GM18517 (cell line): ENCODE data around the gene CRABP2.

Source experiments
- ATAC-seq: cut with Tn5 transposase; IDR thresholded peaks from one replicate; pipeline ENCODE4 v1.9.1; 2021; ENCODE audit warnings: mild to moderate bottlenecking, moderate library complexity; ENCODE audit not compliant: unreplicated experiment

The CRABP2 gene

DNA sequence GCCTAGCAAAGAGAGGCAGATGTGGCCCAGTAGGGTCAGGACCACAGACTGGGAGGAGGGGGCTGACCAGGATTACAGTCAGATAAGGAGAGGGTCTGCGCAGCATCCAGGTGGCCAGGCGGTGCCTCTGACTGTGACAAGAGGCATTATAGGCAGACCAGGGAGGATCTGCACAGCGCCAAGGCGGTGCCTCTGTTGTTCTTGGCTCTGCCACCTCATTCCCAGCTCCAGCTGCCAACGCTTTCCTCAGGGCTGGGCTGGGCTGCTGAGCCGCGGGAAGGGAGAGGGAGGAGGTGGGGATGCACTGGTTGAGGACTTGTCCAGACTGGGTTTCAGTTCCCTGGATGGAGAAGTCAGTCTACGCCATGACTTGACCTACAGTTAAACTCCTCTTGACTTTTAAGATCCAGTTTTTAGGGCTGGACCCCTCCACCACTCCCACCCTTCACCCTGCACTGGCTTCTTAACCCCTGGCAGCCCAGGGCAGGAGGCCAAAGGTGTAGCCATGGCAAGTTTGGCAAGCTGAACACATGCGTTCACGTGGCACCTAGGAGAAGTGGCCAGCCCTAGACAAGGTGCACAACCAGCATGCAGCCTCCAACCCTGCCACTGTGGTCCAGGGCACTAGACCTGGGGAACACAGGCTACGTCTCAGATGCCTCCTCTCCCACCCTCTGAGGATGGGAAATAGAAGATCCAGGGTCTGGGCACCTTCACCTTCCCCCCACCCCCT, 4.5 kb upstream of the CRABP2 start:
- no peak for ATAC-seq

DNA sequence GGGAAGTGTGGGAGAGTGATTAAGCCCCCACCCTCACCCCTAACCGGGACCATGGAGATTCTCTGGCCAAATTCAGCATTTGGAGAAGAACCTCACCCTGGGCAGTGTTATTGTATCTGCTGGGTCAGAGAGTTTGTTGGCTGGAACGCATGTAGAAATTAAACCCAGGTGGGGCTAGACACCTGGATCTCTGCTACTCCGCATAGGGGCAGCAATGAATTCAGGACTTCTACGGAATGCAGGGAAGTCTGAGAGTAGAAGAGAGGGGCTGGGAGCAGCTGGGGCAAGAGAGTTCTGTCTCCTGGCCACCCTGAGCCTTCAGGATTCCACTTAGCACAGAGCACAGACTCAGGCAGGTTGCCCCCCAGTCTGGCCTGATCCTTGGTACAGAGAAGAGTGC, 3.6 kb upstream of the CRABP2 start:
- ATAC-seq: no peak

DNA sequence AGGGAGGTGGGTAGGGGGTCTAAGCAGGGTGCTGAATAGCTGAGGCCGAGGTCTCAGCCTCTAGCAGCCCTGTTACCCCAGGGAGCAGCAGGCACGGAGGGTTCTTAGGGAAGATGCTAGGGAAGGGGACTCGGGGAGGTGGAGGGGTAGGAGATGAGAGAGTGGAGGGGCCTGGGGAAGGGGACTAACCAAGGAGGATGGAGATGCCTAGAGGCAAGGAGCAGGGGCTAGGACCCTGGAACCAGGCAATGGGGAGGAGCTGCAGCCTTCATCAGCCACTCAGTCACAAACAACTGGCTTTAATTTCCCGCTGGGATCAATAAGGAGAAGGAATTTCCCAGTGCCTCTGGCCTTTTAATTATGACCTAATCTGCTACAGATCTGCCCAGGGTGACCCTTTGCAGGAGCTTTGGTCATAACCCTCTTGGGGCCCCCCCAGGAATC, 2.9 kb upstream of the CRABP2 start:
- no peak for ATAC-seq

DNA sequence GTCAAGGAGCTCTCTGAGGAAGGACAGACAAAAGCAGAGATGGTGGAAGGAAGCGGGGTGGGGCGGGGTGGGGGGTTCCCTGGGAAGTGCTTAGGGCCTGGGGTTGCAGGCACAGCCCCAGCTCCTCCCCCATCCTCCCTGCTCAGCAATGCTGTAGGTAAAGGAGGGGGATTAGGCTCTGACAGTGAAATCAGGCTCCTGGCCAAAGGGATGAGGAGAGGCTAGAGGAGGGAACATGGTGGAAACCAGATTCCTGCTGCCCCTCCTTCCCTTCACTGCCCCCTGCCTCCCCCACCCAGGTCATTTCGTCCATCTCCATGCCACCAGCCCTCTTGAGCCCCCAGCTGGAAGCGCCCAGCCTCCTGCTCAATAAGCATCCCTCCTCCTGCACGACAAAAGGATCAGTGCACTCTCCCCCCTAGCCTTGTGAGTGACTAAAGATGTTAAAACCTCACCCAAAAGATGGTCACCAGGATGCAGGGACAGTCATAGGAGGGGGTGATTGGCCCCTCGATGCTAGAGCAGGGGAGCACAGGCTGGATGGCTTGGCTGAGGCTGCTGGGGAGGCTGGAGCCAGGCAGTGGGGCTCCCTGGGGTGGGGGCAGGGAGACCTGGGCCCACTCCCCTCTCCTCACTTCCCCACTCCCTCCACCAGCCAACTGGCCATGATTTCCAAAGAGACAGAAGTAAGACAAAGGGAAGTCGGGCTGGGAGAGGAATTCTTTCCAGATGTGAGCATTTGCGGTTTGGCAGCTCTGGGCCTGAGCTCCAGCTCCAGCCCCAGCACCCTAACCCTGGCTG, 2.2 kb upstream of the CRABP2 start:
- no peak for ATAC-seq

DNA sequence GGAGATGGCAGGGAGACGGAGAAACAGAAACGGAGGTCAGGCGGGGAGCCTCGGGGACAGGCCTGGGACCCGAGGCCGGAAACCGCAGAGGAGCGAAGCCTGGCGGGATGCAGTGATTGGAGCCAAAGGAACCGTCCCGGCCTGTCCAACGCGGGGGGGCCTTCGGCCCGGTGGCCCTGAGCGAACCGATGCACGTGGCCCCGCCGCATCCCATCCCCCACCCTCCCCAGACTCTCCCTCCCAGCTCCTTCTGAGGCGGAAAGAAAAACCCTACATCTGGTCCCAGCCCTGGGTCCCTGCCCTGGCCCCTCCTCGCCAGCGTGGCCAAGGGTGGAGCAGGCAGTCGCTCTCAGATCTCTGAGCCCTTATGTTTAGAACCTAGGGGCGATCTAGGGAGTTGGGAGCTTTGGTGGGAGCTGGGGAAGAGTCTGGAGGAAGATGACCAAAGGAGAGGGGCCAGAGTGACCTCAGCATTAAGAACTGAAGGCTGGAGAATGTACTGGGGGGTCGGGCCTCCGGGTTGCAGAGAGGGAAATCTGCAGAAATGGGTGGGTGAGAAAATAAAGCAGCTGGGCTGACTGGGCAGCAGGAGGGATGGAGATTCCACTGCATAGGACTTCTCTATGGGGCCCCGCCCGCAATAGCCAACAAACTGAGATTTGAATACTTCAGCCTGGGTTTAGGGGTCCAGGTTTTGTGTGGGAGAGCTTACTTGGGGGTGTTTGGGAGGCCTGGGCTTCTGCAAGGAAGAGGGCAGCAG, 1.5 kb upstream of the CRABP2 start:
- no peak for ATAC-seq

DNA sequence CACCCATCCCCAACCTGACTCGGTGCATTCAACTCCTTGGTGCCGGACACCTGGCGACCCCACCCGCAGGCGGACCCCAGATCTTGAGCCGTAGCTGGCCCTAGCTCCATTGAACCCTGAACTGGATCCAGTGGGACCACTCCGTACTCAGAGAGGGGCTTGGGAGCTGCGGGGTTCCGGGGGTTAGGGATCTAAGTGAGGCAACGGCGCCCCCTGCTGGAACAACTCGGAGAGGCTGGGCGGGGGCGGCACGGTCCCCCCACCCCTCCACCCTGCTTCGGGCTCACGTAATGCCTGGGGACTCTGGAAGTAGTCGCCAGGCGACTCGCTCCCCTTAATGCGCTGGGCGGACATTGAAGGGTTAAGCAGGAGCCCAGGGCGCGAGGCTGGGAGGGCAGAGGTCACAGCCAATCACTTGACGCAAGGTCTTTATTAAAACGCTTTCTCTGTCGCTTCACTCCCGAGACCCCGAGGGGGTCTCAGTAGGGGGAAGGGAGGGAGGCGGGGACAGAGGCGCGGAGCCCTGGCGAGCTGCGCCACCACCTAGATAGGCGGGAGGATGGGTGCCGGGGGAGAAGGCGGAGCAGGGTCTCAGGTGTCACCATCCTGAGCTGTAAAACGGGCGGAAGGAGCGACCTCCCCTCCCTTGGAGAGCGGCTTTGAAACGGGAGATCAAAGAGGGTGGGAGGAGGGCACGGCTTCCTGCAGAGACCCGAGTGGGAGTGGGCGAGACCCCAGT, 704 bp upstream of the CRABP2 start:
- no peak for ATAC-seq

DNA sequence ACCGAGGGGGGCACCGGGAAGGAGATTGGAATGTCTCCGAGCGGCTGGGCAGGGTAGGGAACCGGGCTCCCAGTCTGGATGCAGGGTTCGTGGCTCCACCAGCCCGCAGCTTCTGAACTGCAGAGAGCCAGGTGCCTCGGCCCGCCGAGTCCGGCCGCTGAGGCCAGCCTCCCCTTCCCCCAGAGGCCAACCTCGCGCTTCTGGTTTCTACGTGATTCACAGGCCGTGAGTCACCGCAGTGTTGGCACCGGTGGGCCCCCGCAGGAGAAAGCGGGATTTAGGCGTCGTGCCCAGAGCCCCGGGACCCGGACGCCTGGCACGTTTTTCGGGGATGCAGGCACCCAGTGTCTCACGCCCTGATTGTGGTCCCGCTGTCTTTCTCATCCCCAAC, 458 bp downstream of the CRABP2 start:
- no peak for ATAC-seq

DNA sequence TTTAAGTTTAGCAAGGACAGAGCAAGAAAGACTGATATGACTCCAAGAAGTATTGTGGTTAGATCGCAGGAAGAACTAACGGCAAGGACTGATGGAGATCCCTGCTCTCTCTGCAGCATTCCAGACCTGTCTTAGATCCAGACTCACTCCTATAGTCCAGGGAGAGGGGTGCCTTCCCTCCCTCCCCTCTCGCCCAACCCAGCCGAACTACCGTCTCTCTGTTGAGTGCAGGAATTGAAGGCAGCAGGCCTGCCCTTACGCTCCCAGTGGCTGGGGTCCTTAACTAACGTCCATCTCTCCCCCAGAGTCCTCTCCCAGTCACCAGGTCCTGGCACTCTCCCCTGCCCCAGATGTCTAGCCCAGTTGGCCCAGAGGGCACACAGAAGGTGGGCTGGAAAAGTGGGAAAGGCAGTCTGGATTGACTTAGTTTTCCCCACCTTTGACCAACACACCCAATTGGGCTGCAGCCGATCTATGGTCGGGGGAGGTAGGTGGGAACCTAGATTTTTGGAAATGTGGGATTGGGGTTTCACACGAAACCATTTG, 1.1 kb downstream of the CRABP2 start:
- no peak for ATAC-seq

DNA sequence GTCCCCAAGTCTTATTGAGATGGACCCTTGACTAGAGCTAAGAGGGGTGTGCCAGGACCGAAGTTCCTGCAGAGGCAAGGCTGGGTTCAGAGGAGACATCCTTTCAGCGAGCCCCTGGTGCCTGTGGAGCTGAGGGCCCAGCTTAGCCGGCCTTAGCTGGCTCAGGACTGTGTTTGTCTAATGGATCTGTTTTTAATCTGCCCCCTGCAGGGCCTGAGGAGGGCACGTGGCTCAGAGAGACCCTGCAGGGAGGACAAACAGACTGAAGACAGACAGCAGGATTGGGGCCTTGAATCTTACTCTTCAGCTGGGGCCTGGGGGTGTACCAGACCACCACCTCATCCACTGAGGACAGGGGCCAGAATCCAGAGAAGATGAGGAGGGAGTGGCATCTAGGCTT, 1.6 kb downstream of the CRABP2 start:
- no peak for ATAC-seq

DNA sequence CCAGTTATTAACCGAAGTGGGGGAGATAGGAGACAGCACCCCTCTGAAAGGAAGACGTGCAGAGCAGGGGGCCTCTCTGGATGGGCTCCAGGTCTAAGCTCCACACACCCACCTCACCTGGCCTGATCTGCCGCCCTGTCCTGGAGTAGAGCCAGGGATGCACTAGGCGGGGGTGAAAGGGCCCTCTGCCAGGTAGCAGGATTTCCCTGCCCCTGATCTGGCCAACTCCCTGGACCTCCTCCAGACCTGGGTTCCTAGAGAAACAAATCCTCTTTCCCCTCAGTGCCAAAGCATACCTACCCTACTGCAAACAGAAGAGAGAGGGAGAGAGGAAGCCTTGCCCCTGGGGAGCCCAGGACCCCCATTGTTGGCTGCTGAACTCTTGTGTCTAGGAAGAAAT, 2.0 kb downstream of the CRABP2 start:
- ATAC-seq: no peak

DNA sequence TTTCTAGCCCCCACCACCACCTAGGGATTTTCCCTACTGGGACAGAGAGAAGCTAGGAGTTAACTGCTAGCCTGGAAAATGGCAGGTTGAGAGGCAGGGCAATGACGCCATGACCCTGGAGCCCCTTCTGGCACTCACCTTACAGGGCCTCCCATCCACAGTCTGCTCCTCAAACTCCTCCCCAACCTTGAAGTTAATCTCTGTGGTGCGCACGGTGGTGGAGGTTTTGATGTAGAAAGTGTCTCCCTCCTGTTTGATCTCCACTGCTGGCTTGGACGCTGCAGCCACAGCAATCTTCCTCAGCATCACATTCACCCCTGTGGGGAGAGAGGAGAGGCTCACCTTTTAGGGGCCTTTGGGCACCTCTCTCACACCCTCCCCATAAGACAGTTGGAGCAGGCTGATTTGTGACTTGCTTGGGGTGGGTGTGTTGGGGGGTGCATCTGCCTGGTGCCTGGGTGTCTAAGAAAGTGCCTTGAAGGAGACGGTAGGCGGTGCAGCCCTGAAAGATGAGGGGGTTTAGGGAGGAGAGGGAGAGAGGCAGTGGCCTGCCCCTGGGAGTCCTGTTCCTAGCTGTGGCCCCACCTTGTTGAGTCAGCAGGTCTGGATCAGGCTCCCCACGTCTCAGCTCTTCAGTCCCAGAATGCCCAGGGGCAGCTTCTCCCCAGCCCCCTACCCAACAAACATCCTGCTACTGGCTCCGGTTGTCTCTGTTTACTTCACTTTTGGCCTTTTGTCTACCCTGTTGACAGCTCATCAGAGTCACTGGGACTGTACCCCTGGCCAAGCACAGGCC, 4.4 kb downstream of the CRABP2 start:
- ATAC-seq: no peak

DNA sequence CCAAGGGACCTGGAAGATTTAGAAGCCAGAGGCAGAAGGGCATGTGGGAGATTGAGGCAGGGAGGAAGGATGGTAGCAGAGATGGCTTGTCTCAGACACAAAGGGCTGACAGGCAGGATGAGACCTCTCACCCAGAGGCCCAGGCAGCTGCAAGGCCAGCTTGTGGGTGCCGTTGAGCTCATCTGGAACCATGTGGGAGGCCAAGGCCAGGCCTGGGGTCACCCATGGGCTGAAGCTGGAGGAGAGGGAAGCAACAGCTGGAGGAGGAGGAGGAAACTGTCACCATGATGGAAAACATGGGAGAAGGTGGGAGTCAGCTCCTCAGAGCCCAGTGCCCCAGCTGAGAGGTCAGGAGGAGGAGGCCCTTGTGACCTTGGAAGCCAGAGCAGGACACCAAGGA, 6.4 kb downstream of the CRABP2 start:
- ATAC-seq: no peak

DNA sequence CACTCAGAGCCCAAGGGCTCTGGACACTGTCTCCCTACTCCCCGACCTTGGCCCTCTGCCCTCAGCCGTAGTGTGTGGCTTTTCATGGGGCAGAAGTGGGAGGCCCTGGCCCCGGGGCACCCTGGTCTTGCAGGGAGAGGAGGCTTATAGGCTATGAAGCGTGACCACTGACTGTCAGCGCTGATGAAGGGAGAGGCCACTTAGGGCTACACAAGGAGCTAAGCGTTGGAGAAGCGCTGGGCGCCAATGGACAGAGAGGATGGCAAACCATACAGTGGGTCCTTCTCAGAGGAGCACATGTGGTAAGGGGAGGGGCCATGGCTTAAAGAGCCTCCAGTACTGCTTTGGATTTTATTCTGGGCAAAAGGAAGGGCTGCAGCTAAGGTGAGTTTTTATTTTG, 7.9 kb downstream of the CRABP2 start:
- ATAC-seq: no peak

DNA sequence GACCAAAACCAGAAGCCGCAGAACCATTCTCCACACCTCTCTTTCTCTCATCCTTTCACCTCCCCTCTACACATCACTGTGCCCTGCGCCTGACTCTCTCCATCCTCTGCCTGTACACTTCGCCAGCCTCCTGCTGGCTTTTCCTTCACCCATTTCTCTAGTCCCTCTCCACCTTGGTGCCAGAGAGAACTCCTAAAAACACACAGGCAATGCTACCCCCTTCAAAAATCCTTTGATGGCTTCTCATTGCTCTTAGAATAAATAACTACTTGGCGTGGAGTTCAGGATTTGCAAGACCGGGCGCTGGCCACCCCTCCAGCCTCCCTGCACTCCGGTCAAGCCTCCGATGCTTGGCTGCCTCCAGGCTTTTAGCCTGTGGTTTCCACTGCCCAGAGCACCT, 8.6 kb downstream of the CRABP2 start:
- no peak for ATAC-seq

DNA sequence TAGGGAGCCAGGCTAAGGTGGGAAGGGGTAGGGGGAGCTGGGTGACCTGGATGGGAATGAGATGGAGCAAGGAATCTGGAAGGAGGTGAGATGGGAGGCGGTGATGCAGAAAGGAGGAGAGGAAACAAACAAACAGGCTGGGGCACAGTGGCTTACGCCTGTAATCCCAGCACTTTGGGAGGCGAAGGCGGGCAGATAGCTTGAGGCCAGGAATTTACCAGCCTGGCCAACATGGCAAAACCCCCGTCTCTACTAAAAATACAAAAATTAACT, 10.8 kb downstream of the CRABP2 start:
- ATAC-seq: no peak

DNA sequence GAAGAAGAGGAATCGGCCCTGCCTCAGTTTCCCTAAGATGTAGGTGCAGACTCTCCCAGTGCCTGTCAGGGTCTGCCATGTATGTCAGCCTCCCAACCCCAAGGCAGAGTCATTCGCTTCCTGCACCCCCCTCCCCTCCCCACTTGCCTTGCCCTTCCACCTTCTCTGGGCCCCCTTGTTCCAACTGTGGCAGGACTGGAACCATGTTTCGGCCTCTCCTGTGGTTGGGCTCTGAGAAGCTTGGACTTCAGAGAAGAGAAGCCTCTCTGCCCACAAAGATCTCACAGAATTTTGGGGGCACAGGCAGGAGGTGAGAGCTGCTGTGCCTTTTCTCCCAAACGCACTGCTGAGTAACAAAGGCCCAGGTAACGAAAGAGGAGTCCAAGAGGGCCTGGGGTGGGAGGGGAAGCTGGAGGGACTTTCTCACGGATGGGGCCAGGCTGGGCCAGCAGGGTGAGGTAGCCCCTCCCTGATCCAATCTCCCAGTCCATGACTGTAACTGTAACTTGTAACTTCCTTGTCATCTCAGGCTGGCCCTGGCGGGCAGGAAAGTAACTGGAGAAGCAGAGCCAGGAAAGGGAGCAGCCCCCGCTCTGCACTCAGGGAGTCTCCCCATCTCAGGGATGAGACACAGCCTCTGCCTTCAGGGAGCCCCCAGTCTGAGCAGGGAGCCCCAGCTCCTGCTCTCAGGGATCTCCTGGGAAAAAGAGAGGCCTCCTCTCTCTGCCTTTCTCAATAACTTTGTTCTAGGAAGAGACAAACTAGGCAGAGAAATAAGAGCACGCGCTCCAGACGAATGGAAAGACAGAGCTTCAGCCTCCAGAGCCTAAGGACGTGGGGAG, 11.3 kb downstream of the CRABP2 start:
- no peak for ATAC-seq

DNA sequence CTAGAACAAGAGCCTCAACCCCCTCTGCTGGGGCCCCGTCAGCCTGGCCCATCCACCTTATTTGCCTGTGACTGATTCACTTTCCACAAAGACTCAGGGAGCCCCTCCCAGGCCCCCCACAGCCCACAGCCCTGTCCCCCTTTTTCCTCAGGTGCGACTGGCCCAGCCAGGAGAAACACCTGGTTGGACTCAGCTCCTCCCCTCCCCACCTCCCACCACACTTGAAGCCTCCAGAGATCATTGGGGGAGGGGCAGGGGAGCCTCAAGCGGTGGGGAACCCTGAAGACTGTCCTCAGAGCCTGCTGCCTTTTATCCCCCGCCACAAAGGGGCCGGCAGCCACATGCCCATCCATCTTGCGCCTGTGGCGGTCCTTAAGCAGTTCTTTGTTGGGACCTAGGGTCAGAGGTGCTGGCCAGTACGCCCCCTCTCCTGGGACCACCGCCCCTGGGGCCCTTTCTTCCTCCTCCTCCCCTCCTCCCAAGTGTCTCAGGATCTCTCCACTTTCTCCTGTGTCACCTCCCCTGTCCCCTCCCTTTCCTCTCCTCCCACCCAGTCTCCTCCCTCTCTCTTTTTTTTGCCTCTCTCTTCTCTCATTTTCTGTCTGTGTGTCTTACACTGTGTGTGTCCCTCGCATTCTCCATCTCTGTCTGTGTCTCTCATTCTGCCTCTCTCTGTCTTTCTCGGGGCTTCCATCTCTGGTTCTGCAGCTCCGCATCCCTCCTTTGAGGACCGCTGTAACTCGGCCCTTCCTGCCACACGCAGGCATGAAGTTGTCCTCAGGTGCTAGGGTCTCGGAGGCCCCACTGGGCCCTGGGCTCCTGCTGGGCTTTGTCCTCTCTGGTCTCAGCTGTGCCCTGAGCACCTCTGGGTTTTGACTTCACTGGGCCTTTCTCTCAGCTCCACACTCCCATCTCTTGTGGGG, 12.2 kb downstream of the CRABP2 start:
- no peak for ATAC-seq

DNA sequence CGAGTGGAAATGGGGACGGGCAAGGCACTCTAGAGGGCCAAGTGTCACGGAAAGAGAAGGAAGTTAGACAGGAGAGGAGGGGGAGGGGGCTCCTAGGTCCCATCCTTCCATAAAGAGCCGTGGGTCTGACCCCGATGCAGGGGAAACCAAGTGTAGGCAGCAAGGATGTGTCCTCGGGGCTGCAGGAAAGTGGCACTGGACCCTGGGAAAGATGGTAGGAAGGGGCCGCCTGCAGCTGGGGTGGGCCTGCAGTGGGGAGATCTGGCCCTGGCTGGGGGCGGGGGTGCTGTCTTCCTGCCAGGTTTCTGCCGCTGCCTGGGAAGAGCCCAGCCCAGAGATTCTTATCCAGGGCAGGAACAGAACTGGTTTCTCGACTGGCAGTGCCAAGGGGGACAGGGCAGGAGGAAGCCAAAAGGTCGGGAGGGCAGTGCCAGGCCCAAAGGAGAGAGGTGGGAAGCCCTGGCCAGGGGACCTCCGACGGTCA, 12.9 kb downstream of the CRABP2 start:
- no peak for ATAC-seq
